ENCODE results near the gene MYLK. TPM values are rescaled to one million over a fixed set of nuclear protein-coding genes. Genes with fewer than 3 reads are reported as not detected.

MYLK gene
- total and polyA plus RNA-seq, 9 of the 15 experiments (the other 6 are each of a cell fraction or from before 2014, with no cell fraction given) = 0.11 to 0.53 (median 0.18) TPM; not detected in 2

DNA sequence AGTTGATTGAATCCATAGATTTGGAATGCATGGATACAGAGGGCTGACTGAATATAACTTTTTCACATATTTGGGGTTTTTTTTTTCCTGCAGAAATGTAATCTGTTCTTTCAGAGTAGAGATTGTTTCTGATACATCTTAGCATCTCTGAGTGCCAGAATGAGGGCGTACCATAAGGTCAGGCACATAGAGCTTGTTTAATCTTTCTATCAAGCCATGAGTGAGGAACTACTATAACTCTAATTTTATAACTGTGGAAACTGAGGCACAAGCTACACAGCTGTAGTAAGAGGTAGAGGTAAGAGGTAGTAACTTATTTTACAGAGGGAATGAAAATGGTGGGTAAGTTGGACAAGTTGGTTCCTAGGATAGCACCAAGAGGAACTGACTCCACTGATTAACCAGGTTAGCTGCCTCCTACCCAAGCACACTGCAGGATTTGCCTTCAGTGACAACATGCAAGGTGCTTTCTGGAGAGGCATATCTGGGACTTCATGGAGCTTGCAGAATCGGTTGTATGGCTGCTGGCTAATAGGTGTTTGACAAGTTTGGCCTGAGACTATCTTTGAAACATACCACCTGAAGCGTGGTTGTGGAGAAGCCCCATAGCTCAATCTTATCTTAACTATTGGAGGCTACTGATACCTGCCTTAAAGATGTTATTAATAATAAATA, 275.7 kb downstream of the MYLK start:
- H4K20me1 ChIP-seq (replicated peaks; ENCODE audit: control insufficient read depth, insufficient read depth, low read length) = no peaks in the 10 kb centered on the region
- BruUV-seq (replicated peaks) = no TSS peak
- H3K27ac ChIP-seq (ENCODE audit: extremely low read depth, low read depth, low read length) = no peak overlapping the region
- DNase-seq (ENCODE audit: extremely low read depth in 1 of 4, low spot score in 3 of 4) (no peak), ATAC-seq (no peak), FAIRE-seq (no peak)
- no peak overlapping the region for H3K4me2 ChIP-seq (ENCODE audit: insufficient read depth, low read length)
- H3K4me3 ChIP-seq = no peak overlapping the region
- H3K9me3 ChIP-seq (replicated peaks; ENCODE audit: control insufficient read depth, insufficient read depth, low read depth, low read length) = no peaks in the 10 kb centered on the region
- 65% methylated on average over 3 of the region's 3 CpGs for WGBS (ENCODE audit: insufficient coverage, low coverage, missing lambda C conversion rate)
- no peaks in the 10 kb centered on the region for H3K79me2 ChIP-seq (ENCODE audit: control insufficient read depth, insufficient read depth, low read length)
- peaks cover 3% of the 10 kb centered on the region; the same call in 1 of the 3 replicates for H3K36me3 ChIP-seq (ENCODE audit: control insufficient read depth, insufficient read depth, low read length)
- intact Hi-C loops (cut with micrococcal nuclease) = no loop called here
- no peak for TF ChIP-seq FOXJ2 (tag; IDR thresholded peaks at IDR 0.05)
- TF ChIP-seq MCM5 (IDR thresholded peaks at IDR 0.05; ENCODE audit: low read depth) = no peak
- no peak for TF ChIP-seq ZNF717 (CRISPR knock-in tag; IDR thresholded peaks at IDR 0.05)
- TF ChIP-seq TBL1XR1 (IDR thresholded peaks at IDR 0.05; ENCODE audit: low read length in 2 of 2) = no peak
- no peak for TF ChIP-seq GATAD2B (IDR thresholded peaks at IDR 0.05; ENCODE audit: borderline replicate concordance)
- no peak for TF ChIP-seq ZNF511 (CRISPR knock-in tag; IDR thresholded peaks at IDR 0.05)
- TF ChIP-seq HDAC8 (tag; IDR thresholded peaks at IDR 0.05) = no peak
- no peak for TF ChIP-seq GTF2E2 (tag; IDR thresholded peaks at IDR 0.05)
- no peaks in the 10 kb centered on the region for H3K27me3 ChIP-seq (ENCODE audit: control insufficient read depth in 2 of 2, insufficient read depth in 2 of 2, low read length in 2 of 2)
- peaks cover 0 to 5% of the 10 kb centered on the region in 2 experiments; a peak in 2 of 5 replicates for H3K4me1 ChIP-seq (replicated peaks in 1 of 2; ENCODE audit: control insufficient read depth in 2 of 2, insufficient read depth in 2 of 2, low read length in 2 of 2)
- in situ Hi-C loops (cut with MboI) = no loop called here
- H2AFZ ChIP-seq (ENCODE audit: low read depth, low read length) = no peak overlapping the region
- no peak overlapping the region for H3K9ac ChIP-seq (ENCODE audit: insufficient read depth in 1 of 2, low read depth in 2 of 2, low read length in 2 of 2)
- ChIA-PET POLR2A (no interaction called here), CTCF (ENCODE audit: low intra/inter-chr PET ratio) (no interaction called here)
- no peaks in the 10 kb centered on the region for H3K9me1 ChIP-seq (ENCODE audit: control insufficient read depth, insufficient read depth, low read length)

All from K562 (cell line).